LHCN-M2 (cell line): ENCODE data around the gene SUB1. TPM values are rescaled to one million over a fixed set of nuclear protein-coding genes. Genes with fewer than 3 reads are reported as not detected.
A peak's percentile ranks its signal among the peaks of the same experiment; 100 is the strongest.
"Not testable (repeated sequence)": the region's sequence is repeated elsewhere in the genome, so short reads cannot be mapped to it uniquely, and the experiment has no call there.

Experiments
- DNase-seq: peaks from one replicate; pipeline ENCODE4 v3.0.0-alpha.2; 2012; ENCODE audit warnings: low read depth
- total RNA-seq: library from RNA; depleted of rRNA; stranded (reverse); fragments of >200 nt; gene quantifications from 2 replicates; pipeline ENCODE4 v1.2.3, GENCODE V29; 2014

Gene SUB1
- total RNA-seq, 1 experiment from 2014 or later, result 288 TPM

- DNase-seq, result no peak
Observed at GRCh38 chr5:32565145-32565544, 20.2 kb upstream of the SUB1 start.

- no peak for DNase-seq
Observed at GRCh38 chr5:32566319-32567111, 18.8 kb upstream of the SUB1 start.

- no peak for DNase-seq
Observed at GRCh38 chr5:32571128-32571527, 14.2 kb upstream of the SUB1 start.

GRCh38 chr5:32572778-32573480 is 12.4 kb upstream of the SUB1 start:
- DNase-seq, result no peak

GRCh38 chr5:32573481-32573854 is 11.9 kb upstream of the SUB1 start:
- not testable (repeated sequence) for DNase-seq

- DNase-seq, result no peak
Observed at GRCh38 chr5:32574540-32575175, 10.7 kb upstream of the SUB1 start.

- no peak for DNase-seq
Observed at GRCh38 chr5:32578363-32578762, 7.0 kb upstream of the SUB1 start.

- DNase-seq, result no peak
Observed at GRCh38 chr5:32578764-32579163, 6.6 kb upstream of the SUB1 start.

- no peak for DNase-seq
Observed at GRCh38 chr5:32581010-32581785, 4.2 kb upstream of the SUB1 start.

- no peak for DNase-seq
Observed at GRCh38 chr5:32583582-32584232, 1.6 kb upstream of the SUB1 start.

- no peak for DNase-seq
Observed at GRCh38 chr5:32584646-32585045, 711 bp upstream of the SUB1 start.

- no peak for DNase-seq
Observed at GRCh38 chr5:32585122-32585445, 273 bp upstream of the SUB1 start.

- no peak for DNase-seq
Observed at GRCh38 chr5:32586276-32586599, 881 bp downstream of the SUB1 start.

GRCh38 chr5:32587067-32587551 is 1.8 kb downstream of the SUB1 start:
- no peak for DNase-seq

GRCh38 chr5:32589416-32589815 is 4.1 kb downstream of the SUB1 start:
- no peak for DNase-seq

GRCh38 chr5:32589942-32590869 is 4.8 kb downstream of the SUB1 start:
- peak; percentile 68 for DNase-seq

- DNase-seq, result no peak
Observed at GRCh38 chr5:32595118-32595517, 9.8 kb downstream of the SUB1 start.

GRCh38 chr5:32597041-32597629 is 11.8 kb downstream of the SUB1 start:
- DNase-seq, result no peak

GRCh38 chr5:32598260-32598937 is 13.0 kb downstream of the SUB1 start:
- no peak for DNase-seq
